ENCODE results near the gene CCDC180. TPM values are rescaled to one million over a fixed set of nuclear protein-coding genes. Genes with fewer than 3 reads are reported as not detected.
A peak's percentile ranks its signal among the peaks of the same experiment; 100 is the strongest.

Gene CCDC180
- total RNA-seq, 4 donors from 2014 or later: 1.9 to 15.0 (median 4.0) TPM

GRCh38 chr9:97293207-97293721 is 14.2 kb upstream of the CCDC180 start:
- WGBS: 42% methylated on average over 5 of the region's 6 CpGs
- no peak for DNase-seq (ENCODE audit: extremely low spot score)
- H3K4me1 ChIP-seq: peaks cover 0 to 21% (median 17%) of the 10 kb centered on the region in 4 donors
- H3K36me3 ChIP-seq: peaks cover 18 to 78% (median 43%) of the 10 kb centered on the region in 4 donors
- H3K9me3 ChIP-seq: peaks cover 0 to 14% (median 11%) of the 10 kb centered on the region in 4 donors
- intact Hi-C loops (cut with DNase I): no loop called here
- peak overlapping the region in 2 of 4 donors; percentile 16 to 22 for H3K27ac ChIP-seq (replicated peaks in 1 of 4)
- TF ChIP-seq CTCF (IDR thresholded peaks at IDR 0.05): no peak
- TF ChIP-seq POLR2AphosphoS5 (IDR thresholded peaks at IDR 0.05): peak in 1 of 2 donors; percentile 8
- no peak for TF ChIP-seq EP300 (IDR thresholded peaks at IDR 0.05)
- no peak for TF ChIP-seq POLR2A (IDR thresholded peaks at IDR 0.05; ENCODE audit: low read depth)
- no peak overlapping the region for H3K4me3 ChIP-seq
- no peaks in the 10 kb centered on the region for H3K27me3 ChIP-seq

GRCh38 chr9:97293818-97294217 is 13.6 kb upstream of the CCDC180 start:
- peaks cover 0 to 16% (median 14%) of the 10 kb centered on the region in 4 donors for H3K9me3 ChIP-seq
- H3K27ac ChIP-seq (replicated peaks in 1 of 4): peak overlapping the region in 3 of 4 donors; percentile 11 to 27 (median 16)
- intact Hi-C loops (cut with DNase I): no loop called here
- no peaks in the 10 kb centered on the region for H3K27me3 ChIP-seq
- peaks cover 0 to 21% (median 17%) of the 10 kb centered on the region in 4 donors for H3K4me1 ChIP-seq
- no peak overlapping the region for H3K4me3 ChIP-seq
- H3K36me3 ChIP-seq: peaks cover 18 to 72% (median 38%) of the 10 kb centered on the region in 4 donors
- WGBS: 88% methylated on average over 2 of the region's 6 CpGs
- TF ChIP-seq POLR2A (IDR thresholded peaks at IDR 0.05; ENCODE audit: low read depth): no peak
- no peak for DNase-seq (ENCODE audit: extremely low spot score)

GRCh38 chr9:97297889-97298288 is 9.6 kb upstream of the CCDC180 start:
- Histone ChIP-seq H3K9me3 (peaks cover 0 to 16% (median 14%) of the 10 kb centered on the region in 4 donors), H3K27ac (replicated peaks in 1 of 4) (no peak overlapping the region), H3K27me3 (no peaks in the 10 kb centered on the region), H3K36me3 (peaks cover 0 to 32% (median 11%) of the 10 kb centered on the region in 4 donors), H3K4me1 (peaks cover 0 to 21% (median 17%) of the 10 kb centered on the region in 4 donors), H3K4me3 (no peak overlapping the region)
- WGBS: 65% methylated on average over 2 of the region's 2 CpGs
- no peak for DNase-seq (ENCODE audit: extremely low spot score)
- TF ChIP-seq EP300 (IDR thresholded peaks at IDR 0.05): no peak
- no peak for TF ChIP-seq CTCF (IDR thresholded peaks at IDR 0.05)
- intact Hi-C loops (cut with DNase I): no loop called here

GRCh38 chr9:97299809-97300414 is 7.5 kb upstream of the CCDC180 start:
- Histone ChIP-seq H3K4me3 (no peak overlapping the region), H3K27ac (replicated peaks in 1 of 4) (no peak overlapping the region), H3K27me3 (no peaks in the 10 kb centered on the region), H3K9me3 (peaks cover 0 to 16% (median 14%) of the 10 kb centered on the region in 4 donors), H3K4me1 (peaks cover 0 to 4% (median under 1%) of the 10 kb centered on the region in 4 donors), H3K36me3 (peaks cover 0 to 11% (median 4%) of the 10 kb centered on the region in 4 donors)
- DNase-seq (ENCODE audit: extremely low spot score): peak; percentile 14
- intact Hi-C loops (cut with DNase I): no loop called here
- TF ChIP-seq POLR2A (IDR thresholded peaks at IDR 0.05; ENCODE audit: low read depth) (no peak), POLR2AphosphoS5 (IDR thresholded peaks at IDR 0.05) (no peak), EP300 (IDR thresholded peaks at IDR 0.05) (no peak), CTCF (IDR thresholded peaks at IDR 0.05) (no peak)
- 72% methylated on average over 2 of the region's 2 CpGs for WGBS

GRCh38 chr9:97300586-97300985 is 6.9 kb upstream of the CCDC180 start:
- DNase-seq (ENCODE audit: extremely low spot score): peak; percentile 19
- Histone ChIP-seq H3K27ac (replicated peaks in 1 of 4) (no peak overlapping the region), H3K4me1 (no peaks in the 10 kb centered on the region), H3K9me3 (peaks cover 0 to 16% (median 14%) of the 10 kb centered on the region in 4 donors), H3K27me3 (no peaks in the 10 kb centered on the region), H3K36me3 (peaks cover 0 to 5% (median under 1%) of the 10 kb centered on the region in 4 donors), H3K4me3 (no peak overlapping the region)
- intact Hi-C loops (cut with DNase I): no loop called here
- 100% methylated on average over 1 of the region's 1 CpG for WGBS
- no peak for TF ChIP-seq EP300 (IDR thresholded peaks at IDR 0.05)
- TF ChIP-seq POLR2A (IDR thresholded peaks at IDR 0.05; ENCODE audit: low read depth): no peak
- TF ChIP-seq CTCF (IDR thresholded peaks at IDR 0.05): no peak
- TF ChIP-seq POLR2AphosphoS5 (IDR thresholded peaks at IDR 0.05): no peak

All from esophagus muscularis mucosa (tissue), 4 donors.